ENCODE data around the gene DUOX1.

- TF ChIP-seq EZH2 (IDR thresholded peaks at IDR 0.05; ENCODE audit: borderline replicate concordance, low read length): no peak
- TF ChIP-seq CTCF (conservative IDR thresholded peaks at IDR 0.05 in 1 of 2, IDR thresholded peaks at IDR 0.05 in 1 of 2; ENCODE audit: extremely low read depth in 1 of 2, insufficient read depth in 1 of 2, low read depth in 1 of 2, low read length in 2 of 2): no peak
Measured at GRCh38 chr15:45180648-45181436, 51.0 kb downstream of the DUOX1 start.

All from mammary epithelial cell (primary cell).